ENCODE measurements around the gene PYROXD2. TPM values are rescaled to one million over a fixed set of nuclear protein-coding genes. Genes with fewer than 3 reads are reported as not detected.

Gene PYROXD2
- total RNA-seq, 5 donors from 2014 or later (not counting 1 experiment from before 2014, with no cell fraction given) = 16.4 to 27.5 (median 20.0) TPM

DNA sequence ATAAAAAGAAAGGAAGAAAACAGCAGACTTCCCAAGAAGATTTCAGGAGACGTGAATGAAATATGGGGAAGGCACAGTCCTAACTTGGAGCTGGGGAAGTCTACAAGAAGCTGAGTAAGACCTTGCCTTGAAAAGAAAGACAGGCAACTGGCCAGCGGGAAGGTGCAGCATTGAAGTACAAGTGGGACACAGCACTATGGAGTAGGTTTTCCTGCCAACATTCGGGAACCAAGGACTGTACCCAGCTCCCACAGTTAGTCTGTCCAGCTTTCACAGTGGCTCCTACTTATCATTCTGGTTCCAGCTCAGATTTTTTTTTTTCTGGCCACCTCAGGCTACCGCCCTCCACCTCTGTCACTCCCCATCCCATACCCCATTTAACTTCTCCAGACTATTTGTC is 21.7 kb upstream of the PYROXD2 start:
- Histone ChIP-seq H3K27me3 (replicated peaks in 1 of 2; ENCODE audit: control insufficient read depth in 2 of 2, extremely low read depth in 1 of 2, insufficient read depth in 2 of 2, low read length in 1 of 2) (no peaks in the 10 kb centered on the region), H3K27ac (ENCODE audit: low read length) (no peak overlapping the region), H3K36me3 (ENCODE audit: control insufficient read depth in 2 of 2, extremely low read depth in 1 of 2, insufficient read depth in 1 of 2, low read length in 1 of 2) (peaks cover 10 to 63% of the 10 kb centered on the region in 2 donors), H3K4me1 (ENCODE audit: control insufficient read depth in 1 of 2, extremely low read depth in 1 of 2, insufficient read depth in 2 of 2, low read length in 2 of 2) (no peaks in the 10 kb centered on the region), H3K9me3 (no peaks in the 10 kb centered on the region), H3K4me3 (ENCODE audit: control insufficient read depth in 1 of 2, extremely low read depth in 1 of 2, low read length in 1 of 2) (no peak overlapping the region)
- Mint-ChIP-seq H3K4me1 (peaks cover 18 to 24% (median 22%) of the 10 kb centered on the region in 3 donors), H3K4me3 (no peak overlapping the region), H3K36me3 (peaks cover 78% of the 10 kb centered on the region), H3K27me3 (no peaks in the 10 kb centered on the region), H3K9me3 (peaks cover 0 to 5% (median 2%) of the 10 kb centered on the region in 3 donors), H3K27ac (no peak overlapping the region)
- 98% methylated on average over 4 of the region's 4 CpGs for WGBS (ENCODE audit: insufficient coverage)
- DNase-seq (no peak), ATAC-seq (replicated peaks in 1 of 4) (no peak)
- ChIA-PET POLR2A (no interaction called here), CTCF (interaction anchor here in 1 of 2 donors (1.3 kb wide), 1 partner anchor 11 kb away, joined by 9 read pairs; no protein-coding TSS in a partner anchor)

DNA sequence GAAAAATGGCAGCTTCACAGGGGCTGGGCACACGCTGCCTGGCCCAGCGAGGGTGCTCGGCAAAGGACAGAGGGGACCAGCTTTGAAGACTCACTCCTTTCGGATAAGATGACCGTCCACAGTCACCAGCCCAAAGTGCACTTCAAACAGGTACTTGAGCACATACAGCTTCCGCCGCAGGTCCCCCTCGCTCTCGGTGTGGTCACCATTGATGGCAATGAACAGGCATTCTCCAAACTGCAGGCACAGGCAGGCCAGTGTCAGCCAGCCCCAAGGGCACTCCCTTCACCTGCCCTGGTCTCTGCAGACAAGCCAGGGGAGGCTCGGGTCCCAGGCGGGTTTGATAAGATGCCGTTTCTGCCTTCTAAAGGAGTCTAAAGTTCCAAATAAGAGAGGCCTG is 20.2 kb upstream of the PYROXD2 start:
- Mint-ChIP-seq H3K4me1 (peaks cover 8 to 15% (median 14%) of the 10 kb centered on the region in 3 donors), H3K4me3 (no peak overlapping the region), H3K27me3 (no peaks in the 10 kb centered on the region), H3K9me3 (peaks cover 0 to 5% (median 2%) of the 10 kb centered on the region in 3 donors), H3K27ac (no peak overlapping the region), H3K36me3 (peaks cover 80% of the 10 kb centered on the region)
- Histone ChIP-seq H3K27ac (ENCODE audit: low read length) (no peak overlapping the region), H3K4me3 (ENCODE audit: control insufficient read depth in 1 of 2, extremely low read depth in 1 of 2, low read length in 1 of 2) (no peak overlapping the region), H3K27me3 (replicated peaks in 1 of 2; ENCODE audit: control insufficient read depth in 2 of 2, extremely low read depth in 1 of 2, insufficient read depth in 2 of 2, low read length in 1 of 2) (no peaks in the 10 kb centered on the region), H3K36me3 (ENCODE audit: control insufficient read depth in 2 of 2, extremely low read depth in 1 of 2, insufficient read depth in 1 of 2, low read length in 1 of 2) (peaks cover 10 to 77% of the 10 kb centered on the region in 2 donors), H3K4me1 (ENCODE audit: control insufficient read depth in 1 of 2, extremely low read depth in 1 of 2, insufficient read depth in 2 of 2, low read length in 2 of 2) (no peaks in the 10 kb centered on the region), H3K9me3 (no peaks in the 10 kb centered on the region)
- 98% methylated on average over 12 of the region's 12 CpGs for WGBS (ENCODE audit: insufficient coverage)
- DNase-seq (no peak), ATAC-seq (replicated peaks in 1 of 4) (no peak)
- ChIA-PET POLR2A (no interaction called here), CTCF (interaction anchor here in 1 of 2 donors (0.6 to 1.2 kb wide), 2 partner anchors 10 to 810 kb away, joined by 3 read pairs; no protein-coding TSS in a partner anchor)

DNA sequence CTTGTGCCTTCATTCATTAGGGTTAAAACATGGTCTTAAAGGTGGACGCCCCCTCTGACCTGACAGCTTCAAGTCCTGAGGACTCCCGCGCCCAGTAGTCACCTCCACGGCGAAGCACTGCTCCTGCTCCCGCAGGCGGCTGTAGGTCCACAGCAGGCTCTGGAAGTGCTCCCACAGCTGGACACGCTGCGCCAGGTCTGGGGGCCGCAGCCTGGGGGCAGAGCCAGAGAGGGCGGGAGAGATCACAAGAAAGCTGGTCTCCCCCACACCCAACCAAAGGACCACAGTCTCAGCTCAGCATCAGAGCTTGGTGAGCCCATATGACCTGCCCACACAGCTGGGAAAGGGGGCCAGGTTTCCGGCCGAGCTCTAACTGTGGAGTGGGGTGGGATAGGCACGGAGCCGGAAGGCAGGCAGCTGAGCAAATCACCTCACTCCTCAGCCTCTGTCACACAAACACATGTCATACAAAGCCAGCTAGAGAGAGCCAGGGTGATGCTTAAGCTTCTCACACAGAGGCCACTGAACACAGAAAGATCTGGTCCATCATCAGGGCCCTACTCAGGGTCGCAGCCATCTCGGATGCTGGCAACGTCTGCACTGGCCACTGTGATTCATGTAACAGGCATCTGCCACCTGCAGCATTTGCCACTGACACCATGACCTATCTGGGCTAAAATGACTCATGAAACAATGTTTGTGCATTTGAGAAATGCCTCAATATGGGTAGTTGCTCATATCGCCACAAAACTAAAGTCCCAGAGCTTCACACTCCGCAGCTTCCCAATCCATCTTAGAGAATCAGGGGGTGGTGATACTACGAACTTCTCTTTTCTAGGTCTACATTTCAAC is 19.1 kb upstream of the PYROXD2 start:
- Mint-ChIP-seq H3K4me3 (no peak overlapping the region), H3K27ac (no peak overlapping the region), H3K27me3 (no peaks in the 10 kb centered on the region), H3K9me3 (peaks cover 0 to 5% (median 2%) of the 10 kb centered on the region in 3 donors), H3K4me1 (peaks cover 8 to 9% (median 9%) of the 10 kb centered on the region in 3 donors), H3K36me3 (peaks cover 69% of the 10 kb centered on the region)
- DNase-seq (no peak), ATAC-seq (replicated peaks in 1 of 4) (no peak)
- CTCF ChIA-PET = interaction anchor here (0.5 to 1.2 kb wide), 3 partner anchors 8 to 1014 kb away, joined by 3 to 8 read pairs (median 3); no protein-coding TSS in a partner anchor
- no peak overlapping the region for H3K4me3 ChIP-seq (ENCODE audit: control insufficient read depth in 1 of 2, extremely low read depth in 1 of 2, low read length in 1 of 2)
- no peaks in the 10 kb centered on the region for H3K27me3 ChIP-seq (replicated peaks in 1 of 2; ENCODE audit: control insufficient read depth in 2 of 2, extremely low read depth in 1 of 2, insufficient read depth in 2 of 2, low read length in 1 of 2)
- H3K4me1 ChIP-seq (ENCODE audit: control insufficient read depth in 1 of 2, extremely low read depth in 1 of 2, insufficient read depth in 2 of 2, low read length in 2 of 2) = no peaks in the 10 kb centered on the region
- no peaks in the 10 kb centered on the region for H3K9me3 ChIP-seq
- POLR2A ChIA-PET = no interaction called here
- peaks cover 17 to 79% of the 10 kb centered on the region in 2 donors for H3K36me3 ChIP-seq (ENCODE audit: control insufficient read depth in 2 of 2, extremely low read depth in 1 of 2, insufficient read depth in 1 of 2, low read length in 1 of 2)
- WGBS (ENCODE audit: insufficient coverage) = 100% methylated on average over 15 of the region's 21 CpGs
- H3K27ac ChIP-seq (ENCODE audit: low read length) = no peak overlapping the region

DNA sequence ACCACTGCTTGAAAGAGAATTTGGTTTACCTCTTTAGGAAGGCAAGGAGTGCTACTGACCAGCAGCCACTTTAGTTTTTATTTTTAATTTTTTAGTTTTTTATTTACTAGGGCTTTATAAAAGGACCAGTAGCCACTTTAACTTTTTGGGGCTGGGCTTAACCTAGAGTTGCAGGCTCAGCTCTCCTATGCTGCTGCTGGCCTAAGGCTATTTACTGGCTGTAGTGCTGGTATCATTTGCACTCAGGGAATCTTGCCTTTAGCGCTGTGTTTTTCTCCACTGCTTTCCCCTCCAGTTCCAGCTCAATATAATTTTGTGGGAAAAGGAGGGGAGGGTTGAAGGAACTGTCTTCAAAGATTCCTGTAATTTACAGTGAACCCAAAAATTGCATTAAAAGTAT is 18.4 kb upstream of the PYROXD2 start:
- H3K4me3 Mint-ChIP-seq = no peak overlapping the region

DNA sequence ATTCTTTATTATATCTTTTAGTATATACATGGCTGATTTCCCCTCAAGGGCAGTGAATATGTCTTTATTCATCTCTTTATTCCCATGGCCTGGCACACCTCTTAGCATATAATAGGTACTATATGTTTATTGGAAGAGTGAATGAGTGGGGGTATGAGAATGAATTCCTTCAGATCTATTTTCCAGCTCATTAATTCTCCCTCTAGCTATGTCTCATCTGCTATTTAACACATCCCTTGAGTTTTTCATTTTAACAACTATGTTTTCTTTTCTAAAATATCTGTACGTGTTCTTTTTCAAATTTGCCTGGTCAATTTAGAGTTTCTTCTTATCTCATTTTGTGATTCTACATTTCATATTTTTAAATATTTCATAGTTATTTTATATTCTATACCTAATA is 17.3 kb upstream of the PYROXD2 start:
- no peaks in the 10 kb centered on the region for H3K27me3 Mint-ChIP-seq
- POLR2A ChIA-PET = no interaction called here
- no peak overlapping the region for H3K27ac ChIP-seq (ENCODE audit: low read length)
- no peak for ATAC-seq (replicated peaks in 1 of 4)
- H3K4me1 Mint-ChIP-seq = no peaks in the 10 kb centered on the region
- H3K4me3 Mint-ChIP-seq = no peak overlapping the region
- H3K36me3 ChIP-seq (ENCODE audit: control insufficient read depth in 2 of 2, extremely low read depth in 1 of 2, insufficient read depth in 1 of 2, low read length in 1 of 2) = peaks cover 17 to 86% of the 10 kb centered on the region in 2 donors
- H3K4me1 ChIP-seq (ENCODE audit: control insufficient read depth in 1 of 2, extremely low read depth in 1 of 2, insufficient read depth in 2 of 2, low read length in 2 of 2) = no peaks in the 10 kb centered on the region
- CTCF ChIA-PET = interaction anchor here in 1 of 2 donors (1.1 kb wide), 1 partner anchor 19 kb away, joined by 6 read pairs; no protein-coding TSS in a partner anchor
- H3K36me3 Mint-ChIP-seq = peaks cover 63% of the 10 kb centered on the region
- no peaks in the 10 kb centered on the region for H3K27me3 ChIP-seq (replicated peaks in 1 of 2; ENCODE audit: control insufficient read depth in 2 of 2, extremely low read depth in 1 of 2, insufficient read depth in 2 of 2, low read length in 1 of 2)
- DNase-seq = no peak
- WGBS (ENCODE audit: insufficient coverage) = no CpG with 5 or more reads among the region's 1 CpG
- peaks cover 0 to 5% (median 2%) of the 10 kb centered on the region in 3 donors for H3K9me3 Mint-ChIP-seq
- H3K27ac Mint-ChIP-seq = no peak overlapping the region
- no peak overlapping the region for H3K4me3 ChIP-seq (ENCODE audit: control insufficient read depth in 1 of 2, extremely low read depth in 1 of 2, low read length in 1 of 2)
- H3K9me3 ChIP-seq = no peaks in the 10 kb centered on the region

More for the DNA sequence above, 18.4 kb upstream of the PYROXD2 start:
- Histone ChIP-seq H3K27me3 (replicated peaks in 1 of 2; ENCODE audit: control insufficient read depth in 2 of 2, extremely low read depth in 1 of 2, insufficient read depth in 2 of 2, low read length in 1 of 2) (no peaks in the 10 kb centered on the region), H3K9me3 (no peaks in the 10 kb centered on the region), H3K27ac (ENCODE audit: low read length) (no peak overlapping the region), H3K4me1 (ENCODE audit: control insufficient read depth in 1 of 2, extremely low read depth in 1 of 2, insufficient read depth in 2 of 2, low read length in 2 of 2) (no peaks in the 10 kb centered on the region), H3K4me3 (ENCODE audit: control insufficient read depth in 1 of 2, extremely low read depth in 1 of 2, low read length in 1 of 2) (no peak overlapping the region), H3K36me3 (ENCODE audit: control insufficient read depth in 2 of 2, extremely low read depth in 1 of 2, insufficient read depth in 1 of 2, low read length in 1 of 2) (peaks cover 17 to 80% of the 10 kb centered on the region in 2 donors)
- ATAC-seq (replicated peaks in 1 of 4) (no peak), DNase-seq (no peak)
- Mint-ChIP-seq H3K27ac (no peak overlapping the region), H3K27me3 (no peaks in the 10 kb centered on the region), H3K9me3 (peaks cover 0 to 5% (median 2%) of the 10 kb centered on the region in 3 donors), H3K36me3 (peaks cover 65% of the 10 kb centered on the region), H3K4me1 (peaks cover 6% of the 10 kb centered on the region in 3 donors)
- no CpG with 5 or more reads among the region's 1 CpG for WGBS (ENCODE audit: insufficient coverage)
- POLR2A ChIA-PET = interaction anchor here in 1 of 2 donors (0.5 kb wide), 1 partner anchor 1261 kb away, joined by 4 read pairs; no protein-coding TSS in a partner anchor
- CTCF ChIA-PET = interaction anchor here in 1 of 2 donors (1.1 kb wide), 1 partner anchor 20 kb away, joined by 6 read pairs; no protein-coding TSS in a partner anchor

DNA sequence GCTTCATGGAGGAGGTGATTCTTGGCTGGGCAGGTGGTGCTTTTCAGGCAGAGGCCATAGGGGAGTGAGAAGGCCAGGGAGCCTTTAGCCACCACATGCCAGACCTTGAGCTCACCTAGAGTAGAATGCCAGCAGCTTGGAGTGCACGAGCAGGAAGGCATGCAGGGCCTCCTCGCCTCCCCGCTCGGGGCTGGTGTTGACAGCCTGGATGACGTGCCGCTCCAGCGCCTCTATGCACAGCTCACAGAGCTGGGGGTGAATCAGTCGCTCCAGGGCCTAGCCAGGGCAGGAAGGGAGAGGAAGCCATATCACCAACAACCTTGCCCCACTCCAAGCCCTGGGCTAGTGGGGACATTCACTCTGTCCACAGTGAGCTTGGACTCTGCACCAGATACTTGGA is 16.0 kb upstream of the PYROXD2 start:
- WGBS (ENCODE audit: insufficient coverage) = 84% methylated on average over 8 of the region's 8 CpGs
- no peaks in the 10 kb centered on the region for H3K4me1 Mint-ChIP-seq
- no peaks in the 10 kb centered on the region for H3K4me1 ChIP-seq (ENCODE audit: control insufficient read depth in 1 of 2, extremely low read depth in 1 of 2, insufficient read depth in 2 of 2, low read length in 2 of 2)
- H3K9me3 ChIP-seq = no peaks in the 10 kb centered on the region
- no peak for ATAC-seq (replicated peaks in 1 of 4)
- peaks cover 17 to 89% of the 10 kb centered on the region in 2 donors for H3K36me3 ChIP-seq (ENCODE audit: control insufficient read depth in 2 of 2, extremely low read depth in 1 of 2, insufficient read depth in 1 of 2, low read length in 1 of 2)
- H3K27ac ChIP-seq (ENCODE audit: low read length) = no peak overlapping the region
- peaks cover 0 to 5% (median 2%) of the 10 kb centered on the region in 3 donors for H3K9me3 Mint-ChIP-seq
- ChIA-PET POLR2A (no interaction called here), CTCF (no interaction called here)
- no peak overlapping the region for H3K27ac Mint-ChIP-seq
- no peak overlapping the region for H3K4me3 Mint-ChIP-seq
- no peaks in the 10 kb centered on the region for H3K27me3 Mint-ChIP-seq
- peaks cover 55% of the 10 kb centered on the region for H3K36me3 Mint-ChIP-seq
- H3K4me3 ChIP-seq (ENCODE audit: control insufficient read depth in 1 of 2, extremely low read depth in 1 of 2, low read length in 1 of 2) = no peak overlapping the region
- no peaks in the 10 kb centered on the region for H3K27me3 ChIP-seq (replicated peaks in 1 of 2; ENCODE audit: control insufficient read depth in 2 of 2, extremely low read depth in 1 of 2, insufficient read depth in 2 of 2, low read length in 1 of 2)
- DNase-seq = no peak
